WI38 (cell line): ENCODE measurements around the gene OAS3.

ENCODE experiments used
- H3K4me3 ChIP-seq: 2 replicates; pipeline ENCODE4 v1.5.1; 2011; ENCODE audit warnings: low read depth, mild to moderate bottlenecking, control low read depth, low read length
- CTCF ChIP-seq: IDR thresholded peaks from 2 replicates; pipeline ENCODE4 v1.5.1; 2012; ENCODE audit warnings: low read depth, mild to moderate bottlenecking, control low read depth, low read length

OAS3 gene

GRCh38 chr12:112937741-112938719 lies at the start of gene OAS3:
TSS of gene OAS3 (plus strand) at chr12:112938474. CDS start at chr12:112938531, 57 bp downstream.
- peak within 1 kb of the TSS; percentile 61 for H3K4me3 ChIP-seq
- no peak for TF ChIP-seq CTCF

- no peak for TF ChIP-seq CTCF
- no peak overlapping the region for H3K4me3 ChIP-seq
These were observed 46.9 kb upstream of the OAS3 start for GRCh38 chr12:112891093-112892024.

GRCh38 chr12:112892856-112893255 lies 45.4 kb upstream of the OAS3 start:
- H3K4me3 ChIP-seq, result no peak overlapping the region
- no peak for TF ChIP-seq CTCF

- no peak overlapping the region for H3K4me3 ChIP-seq
- TF ChIP-seq CTCF, result no peak
These were observed 44.1 kb upstream of the OAS3 start for GRCh38 chr12:112894128-112894527.

GRCh38 chr12:112898380-112898779 lies 39.9 kb upstream of the OAS3 start:
- no peak overlapping the region for H3K4me3 ChIP-seq
- TF ChIP-seq CTCF, result no peak

- H3K4me3 ChIP-seq, result no peak overlapping the region
- TF ChIP-seq CTCF, result peak; percentile 50
These were observed 37.8 kb upstream of the OAS3 start for GRCh38 chr12:112900298-112901145.
